ENCODE data around the gene IGFBP3.
"Not testable (repeated sequence)": the region's sequence is repeated elsewhere in the genome, so short reads cannot be mapped to it uniquely, and the experiment has no call there.

IGFBP3 gene, protein sequence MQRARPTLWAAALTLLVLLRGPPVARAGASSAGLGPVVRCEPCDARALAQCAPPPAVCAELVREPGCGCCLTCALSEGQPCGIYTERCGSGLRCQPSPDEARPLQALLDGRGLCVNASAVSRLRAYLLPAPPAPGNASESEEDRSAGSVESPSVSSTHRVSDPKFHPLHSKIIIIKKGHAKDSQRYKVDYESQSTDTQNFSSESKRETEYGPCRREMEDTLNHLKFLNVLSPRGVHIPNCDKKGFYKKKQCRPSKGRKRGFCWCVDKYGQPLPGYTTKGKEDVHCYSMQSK

GRCh38 chr7:45920502-45921380 lies at the start of gene IGFBP3:
Gene IGFBP3, minus strand, starts transcription at chr7:45921272. Its CDS starts 132 bp downstream, at chr7:45921140.
- Histone ChIP-seq H3K36me3 (ENCODE audit: insufficient read depth, low read length) (no peaks in the 10 kb centered on the region), H3K9ac (ENCODE audit: low read length) (no peak within 1 kb of the TSS), H3K4me3 (ENCODE audit: low read depth in 1 of 2, low read length in 2 of 2) (peak within 1 kb of the TSS; percentile 23 to 53), H3K9me3 (ENCODE audit: low read length) (no peaks in the 10 kb centered on the region), H3K27ac (ENCODE audit: low read depth, low read length) (no peak within 1 kb of the TSS), H3K4me1 (ENCODE audit: insufficient read depth, low read length) (peaks cover 39% of the 10 kb centered on the region), H3K27me3 (ENCODE audit: control insufficient read depth in 1 of 2, insufficient read depth in 2 of 2, low read length in 2 of 2) (peaks cover 17 to 36% of the 10 kb centered on the region in 2 donors)

- Histone ChIP-seq H3K27ac (ENCODE audit: low read depth, low read length) (no peak overlapping the region), H3K27me3 (ENCODE audit: control insufficient read depth in 1 of 2, insufficient read depth in 2 of 2, low read length in 2 of 2) (no peaks in the 10 kb centered on the region)
Observed at GRCh38 chr7:45970454-45970853, 49.4 kb upstream of the IGFBP3 start.

GRCh38 chr7:45969940-45970339 lies 48.9 kb upstream of the IGFBP3 start:
- H3K9me3 ChIP-seq (ENCODE audit: low read length): no peaks in the 10 kb centered on the region
- no peak overlapping the region for H3K27ac ChIP-seq (ENCODE audit: low read depth, low read length)
- H3K9ac ChIP-seq (ENCODE audit: low read length): no peak overlapping the region

More at GRCh38 chr7:45970454-45970853, 49.4 kb upstream of the IGFBP3 start:
- no peak overlapping the region for H3K4me3 ChIP-seq (ENCODE audit: low read depth in 1 of 2, low read length in 2 of 2)
- H3K9ac ChIP-seq (ENCODE audit: low read length): no peak overlapping the region
- no peaks in the 10 kb centered on the region for H3K36me3 ChIP-seq (ENCODE audit: insufficient read depth, low read length)
- H3K4me1 ChIP-seq (ENCODE audit: insufficient read depth, low read length): no peaks in the 10 kb centered on the region
- H3K9me3 ChIP-seq (ENCODE audit: low read length): no peaks in the 10 kb centered on the region

DNA sequence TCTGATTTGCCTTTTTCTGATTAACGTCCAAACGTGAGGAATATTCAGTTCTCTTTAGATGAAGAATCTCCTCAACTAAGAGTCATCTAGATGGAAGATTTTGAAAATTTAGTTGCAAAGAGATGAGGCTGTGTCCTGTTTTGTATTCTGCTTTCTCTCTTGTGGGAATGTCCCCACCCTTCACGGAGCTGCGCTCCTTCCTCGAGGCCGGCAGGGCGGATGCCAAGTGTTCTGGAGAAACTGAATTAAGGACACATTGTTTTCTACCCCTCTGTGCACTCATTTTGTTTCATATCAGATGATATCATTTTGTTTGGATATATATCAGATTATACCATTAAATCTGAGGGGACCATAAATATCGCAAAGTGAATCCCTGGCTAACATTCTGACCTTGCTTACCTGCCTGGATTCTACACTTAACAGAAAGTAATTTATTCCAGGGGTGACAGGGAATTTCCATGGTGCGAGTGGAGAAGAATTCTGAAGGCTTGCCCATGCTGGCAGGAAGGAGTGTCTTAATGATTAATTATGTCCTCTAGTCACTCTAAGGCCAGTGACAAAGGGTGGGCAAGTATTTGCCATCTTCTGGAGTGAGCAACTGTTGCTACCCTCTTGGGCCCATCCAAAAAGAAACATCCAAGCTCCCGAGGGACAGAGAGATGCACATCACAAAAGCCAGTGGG lies 47.9 kb upstream of the IGFBP3 start:
- H3K4me1 ChIP-seq (ENCODE audit: insufficient read depth, low read length): no peaks in the 10 kb centered on the region
- H3K9ac ChIP-seq (ENCODE audit: low read length): no peak overlapping the region
- H3K9me3 ChIP-seq (ENCODE audit: low read length): no peaks in the 10 kb centered on the region
- H3K36me3 ChIP-seq (ENCODE audit: insufficient read depth, low read length): no peaks in the 10 kb centered on the region
- H3K27me3 ChIP-seq (ENCODE audit: control insufficient read depth in 1 of 2, insufficient read depth in 2 of 2, low read length in 2 of 2): no peaks in the 10 kb centered on the region
- no peak overlapping the region for H3K4me3 ChIP-seq (ENCODE audit: low read depth in 1 of 2, low read length in 2 of 2)
- H3K27ac ChIP-seq (ENCODE audit: low read depth, low read length): no peak overlapping the region

More at GRCh38 chr7:45969940-45970339, 48.9 kb upstream of the IGFBP3 start:
- no peaks in the 10 kb centered on the region for H3K27me3 ChIP-seq (ENCODE audit: control insufficient read depth in 1 of 2, insufficient read depth in 2 of 2, low read length in 2 of 2)
- no peaks in the 10 kb centered on the region for H3K36me3 ChIP-seq (ENCODE audit: insufficient read depth, low read length)
- no peaks in the 10 kb centered on the region for H3K4me1 ChIP-seq (ENCODE audit: insufficient read depth, low read length)
- no peak overlapping the region for H3K4me3 ChIP-seq (ENCODE audit: low read depth in 1 of 2, low read length in 2 of 2)

DNA sequence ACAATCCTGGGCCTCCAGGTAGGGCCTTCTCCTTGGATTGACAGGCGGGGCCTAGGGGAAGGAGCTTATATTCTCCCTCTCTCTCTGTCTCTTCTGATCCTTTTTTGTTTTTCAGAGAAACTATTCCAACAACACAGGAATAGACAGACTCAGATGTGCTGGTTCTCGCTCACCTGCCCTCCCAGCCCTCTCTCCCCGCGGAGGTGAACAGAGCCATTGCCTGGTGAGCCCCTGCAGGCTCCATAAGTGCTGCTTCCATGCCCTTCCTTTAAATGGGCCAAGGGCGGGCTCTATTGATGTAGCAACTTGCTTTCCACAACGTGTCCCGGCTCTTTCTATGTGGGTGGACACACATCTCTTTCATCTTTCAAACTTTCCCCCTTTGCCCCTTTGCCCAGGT lies 47.2 kb upstream of the IGFBP3 start:
- Histone ChIP-seq H3K36me3 (ENCODE audit: insufficient read depth, low read length) (no peaks in the 10 kb centered on the region), H3K9ac (ENCODE audit: low read length) (no peak overlapping the region), H3K9me3 (ENCODE audit: low read length) (no peaks in the 10 kb centered on the region), H3K4me1 (ENCODE audit: insufficient read depth, low read length) (no peaks in the 10 kb centered on the region), H3K4me3 (ENCODE audit: low read depth in 1 of 2, low read length in 2 of 2) (no peak overlapping the region), H3K27ac (ENCODE audit: low read depth, low read length) (no peak overlapping the region), H3K27me3 (ENCODE audit: control insufficient read depth in 1 of 2, insufficient read depth in 2 of 2, low read length in 2 of 2) (no peaks in the 10 kb centered on the region)

- Histone ChIP-seq H3K4me3 (ENCODE audit: low read depth in 1 of 2, low read length in 2 of 2) (no peak overlapping the region), H3K4me1 (ENCODE audit: insufficient read depth, low read length) (no peaks in the 10 kb centered on the region), H3K36me3 (ENCODE audit: insufficient read depth, low read length) (no peaks in the 10 kb centered on the region), H3K9me3 (ENCODE audit: low read length) (no peaks in the 10 kb centered on the region), H3K27ac (ENCODE audit: low read depth, low read length) (no peak overlapping the region), H3K27me3 (ENCODE audit: control insufficient read depth in 1 of 2, insufficient read depth in 2 of 2, low read length in 2 of 2) (no peaks in the 10 kb centered on the region), H3K9ac (ENCODE audit: low read length) (no peak overlapping the region)
Observed at GRCh38 chr7:45967591-45968157, 46.6 kb upstream of the IGFBP3 start.

- Histone ChIP-seq H3K36me3 (ENCODE audit: insufficient read depth, low read length) (no peaks in the 10 kb centered on the region), H3K9me3 (ENCODE audit: low read length) (no peaks in the 10 kb centered on the region), H3K4me1 (ENCODE audit: insufficient read depth, low read length) (no peaks in the 10 kb centered on the region), H3K27ac (ENCODE audit: low read depth, low read length) (no peak overlapping the region), H3K27me3 (ENCODE audit: control insufficient read depth in 1 of 2, insufficient read depth in 2 of 2, low read length in 2 of 2) (no peaks in the 10 kb centered on the region), H3K9ac (ENCODE audit: low read length) (no peak overlapping the region), H3K4me3 (ENCODE audit: low read depth in 1 of 2, low read length in 2 of 2) (no peak overlapping the region)
Observed at GRCh38 chr7:45962861-45963260, 41.8 kb upstream of the IGFBP3 start.

- no peaks in the 10 kb centered on the region for H3K4me1 ChIP-seq (ENCODE audit: insufficient read depth, low read length)
- H3K9me3 ChIP-seq (ENCODE audit: low read length): no peaks in the 10 kb centered on the region
- no peak overlapping the region for H3K27ac ChIP-seq (ENCODE audit: low read depth, low read length)
- no peak overlapping the region for H3K4me3 ChIP-seq (ENCODE audit: low read depth in 1 of 2, low read length in 2 of 2)
- H3K9ac ChIP-seq (ENCODE audit: low read length): no peak overlapping the region
- no peaks in the 10 kb centered on the region for H3K36me3 ChIP-seq (ENCODE audit: insufficient read depth, low read length)
- no peaks in the 10 kb centered on the region for H3K27me3 ChIP-seq (ENCODE audit: control insufficient read depth in 1 of 2, insufficient read depth in 2 of 2, low read length in 2 of 2)
Observed at GRCh38 chr7:45957721-45958120, 36.6 kb upstream of the IGFBP3 start.

GRCh38 chr7:45955286-45955685 lies 34.2 kb upstream of the IGFBP3 start:
- no peaks in the 10 kb centered on the region for H3K36me3 ChIP-seq (ENCODE audit: insufficient read depth, low read length)
- no peak overlapping the region for H3K9ac ChIP-seq (ENCODE audit: low read length)
- H3K27me3 ChIP-seq (ENCODE audit: control insufficient read depth in 1 of 2, insufficient read depth in 2 of 2, low read length in 2 of 2): no peaks in the 10 kb centered on the region
- no peaks in the 10 kb centered on the region for H3K4me1 ChIP-seq (ENCODE audit: insufficient read depth, low read length)
- H3K9me3 ChIP-seq (ENCODE audit: low read length): no peaks in the 10 kb centered on the region
- no peak overlapping the region for H3K4me3 ChIP-seq (ENCODE audit: low read depth in 1 of 2, low read length in 2 of 2)
- H3K27ac ChIP-seq (ENCODE audit: low read depth, low read length): no peak overlapping the region

DNA sequence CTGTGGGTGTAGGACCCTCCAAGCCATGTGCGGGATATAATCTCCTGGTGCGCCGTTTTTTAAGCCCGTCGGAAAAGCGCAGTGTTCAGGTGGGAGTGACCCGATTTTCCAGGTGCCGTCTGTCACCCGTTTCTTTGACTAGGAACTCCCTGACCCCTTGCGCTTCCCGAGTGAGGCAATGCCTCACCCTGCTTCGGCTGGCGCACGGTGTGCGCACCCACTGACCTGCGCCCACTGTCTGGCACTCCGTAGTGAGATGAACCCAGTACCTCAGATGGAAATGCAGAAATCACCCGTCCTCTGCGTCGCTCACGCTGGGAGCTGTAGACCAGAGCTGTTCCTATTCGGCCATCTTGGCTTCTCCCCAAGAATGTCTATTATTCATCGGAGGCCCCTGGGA lies 32.0 kb upstream of the IGFBP3 start:
- H3K9me3 ChIP-seq (ENCODE audit: low read length); H3K27me3 ChIP-seq (ENCODE audit: control insufficient read depth in 1 of 2, insufficient read depth in 2 of 2, low read length in 2 of 2); H3K4me3 ChIP-seq (ENCODE audit: low read depth in 1 of 2, low read length in 2 of 2); H3K36me3 ChIP-seq (ENCODE audit: insufficient read depth, low read length); H3K4me1 ChIP-seq (ENCODE audit: insufficient read depth, low read length); H3K9ac ChIP-seq (ENCODE audit: low read length); H3K27ac ChIP-seq (ENCODE audit: low read depth, low read length): not testable (repeated sequence)

- H3K36me3 ChIP-seq (ENCODE audit: insufficient read depth, low read length): no peaks in the 10 kb centered on the region
- no peaks in the 10 kb centered on the region for H3K4me1 ChIP-seq (ENCODE audit: insufficient read depth, low read length)
- H3K4me3 ChIP-seq (ENCODE audit: low read depth in 1 of 2, low read length in 2 of 2): no peak overlapping the region
- no peak overlapping the region for H3K9ac ChIP-seq (ENCODE audit: low read length)
- no peak overlapping the region for H3K27ac ChIP-seq (ENCODE audit: low read depth, low read length)
- no peaks in the 10 kb centered on the region for H3K27me3 ChIP-seq (ENCODE audit: control insufficient read depth in 1 of 2, insufficient read depth in 2 of 2, low read length in 2 of 2)
- no peaks in the 10 kb centered on the region for H3K9me3 ChIP-seq (ENCODE audit: low read length)
Observed at GRCh38 chr7:45944058-45944457, 23.0 kb upstream of the IGFBP3 start.

Data from muscle layer of colon (tissue), 2 donors.